ENCODE results near the gene DAGLA.

The DAGLA gene

GRCh38 chr11:61697078-61697502 is 16.9 kb downstream of the DAGLA start:
- no peak for DNase-seq (ENCODE audit: low read depth)
- no peak for TF ChIP-seq CTCF (IDR thresholded peaks at IDR 0.05; ENCODE audit: insufficient read depth, low read depth, low read length, missing control alignments)
- no peak overlapping the region for H3K4me3 ChIP-seq (ENCODE audit: low read depth, low read length)

GRCh38 chr11:61697764-61698163 is 17.6 kb downstream of the DAGLA start:
- no peak overlapping the region for H3K4me3 ChIP-seq (ENCODE audit: low read depth, low read length)
- no peak for TF ChIP-seq CTCF (IDR thresholded peaks at IDR 0.05; ENCODE audit: insufficient read depth, low read depth, low read length, missing control alignments)
- no peak for DNase-seq (ENCODE audit: low read depth)

- TF ChIP-seq CTCF (IDR thresholded peaks at IDR 0.05; ENCODE audit: insufficient read depth, low read depth, low read length, missing control alignments) = no peak
- no peak for DNase-seq (ENCODE audit: low read depth)
- H3K4me3 ChIP-seq (ENCODE audit: low read depth, low read length) = no peak overlapping the region
Observed at GRCh38 chr11:61698173-61698948, 18.2 kb downstream of the DAGLA start.

GRCh38 chr11:61699737-61700160 is 19.6 kb downstream of the DAGLA start:
- no peak for TF ChIP-seq CTCF (IDR thresholded peaks at IDR 0.05; ENCODE audit: insufficient read depth, low read depth, low read length, missing control alignments)
- no peak for DNase-seq (ENCODE audit: low read depth)
- H3K4me3 ChIP-seq (ENCODE audit: low read depth, low read length) = no peak overlapping the region

GRCh38 chr11:61700212-61700611 is 20.0 kb downstream of the DAGLA start:
- TF ChIP-seq CTCF (IDR thresholded peaks at IDR 0.05; ENCODE audit: insufficient read depth, low read depth, low read length, missing control alignments) = no peak
- DNase-seq (ENCODE audit: low read depth) = no peak
- no peak overlapping the region for H3K4me3 ChIP-seq (ENCODE audit: low read depth, low read length)

GRCh38 chr11:61700720-61701119 is 20.5 kb downstream of the DAGLA start:
- TF ChIP-seq CTCF (IDR thresholded peaks at IDR 0.05; ENCODE audit: insufficient read depth, low read depth, low read length, missing control alignments) = no peak

More at GRCh38 chr11:61700720-61701119, 20.5 kb downstream of the DAGLA start:
- no peak overlapping the region for H3K4me3 ChIP-seq (ENCODE audit: low read depth, low read length)
- DNase-seq (ENCODE audit: low read depth) = no peak

All from GM12865 (cell line).